Coronary artery (tissue), 2 donors: ENCODE data around the gene SCO1.
"Not testable (repeated sequence)": the region's sequence is repeated elsewhere in the genome, so short reads cannot be mapped to it uniquely, and the experiment has no call there.

Experiments used
- DNase-seq: peaks from one replicate; pipeline ENCODE4 v3.0.0-alpha.2; 2017; ENCODE audit warnings: low spot score
- H3K27ac ChIP-seq, 2 donors: fragments of 200-600 bp; sonication (generic); one replicate each; pipeline ENCODE4 v1.5.1; 2016 to 2019
- H3K4me3 ChIP-seq: fragments of 200-600 bp; sonication (generic); 2 replicates; pipeline ENCODE4 v1.5.1; 2016; ENCODE audit warnings: mild to moderate bottlenecking, moderate library complexity
- CTCF ChIP-seq: fragments of 200-600 bp; sonication (generic); IDR thresholded peaks from one replicate; pipeline ENCODE4 v1.5.1; 2019; ENCODE audit warnings: antibody characterized with exemption

The SCO1 gene

GRCh38 chr17:10739386-10739785, 42.1 kb upstream of the SCO1 start:
- H3K27ac ChIP-seq, result no peak overlapping the region
- TF ChIP-seq CTCF, result no peak

DNA sequence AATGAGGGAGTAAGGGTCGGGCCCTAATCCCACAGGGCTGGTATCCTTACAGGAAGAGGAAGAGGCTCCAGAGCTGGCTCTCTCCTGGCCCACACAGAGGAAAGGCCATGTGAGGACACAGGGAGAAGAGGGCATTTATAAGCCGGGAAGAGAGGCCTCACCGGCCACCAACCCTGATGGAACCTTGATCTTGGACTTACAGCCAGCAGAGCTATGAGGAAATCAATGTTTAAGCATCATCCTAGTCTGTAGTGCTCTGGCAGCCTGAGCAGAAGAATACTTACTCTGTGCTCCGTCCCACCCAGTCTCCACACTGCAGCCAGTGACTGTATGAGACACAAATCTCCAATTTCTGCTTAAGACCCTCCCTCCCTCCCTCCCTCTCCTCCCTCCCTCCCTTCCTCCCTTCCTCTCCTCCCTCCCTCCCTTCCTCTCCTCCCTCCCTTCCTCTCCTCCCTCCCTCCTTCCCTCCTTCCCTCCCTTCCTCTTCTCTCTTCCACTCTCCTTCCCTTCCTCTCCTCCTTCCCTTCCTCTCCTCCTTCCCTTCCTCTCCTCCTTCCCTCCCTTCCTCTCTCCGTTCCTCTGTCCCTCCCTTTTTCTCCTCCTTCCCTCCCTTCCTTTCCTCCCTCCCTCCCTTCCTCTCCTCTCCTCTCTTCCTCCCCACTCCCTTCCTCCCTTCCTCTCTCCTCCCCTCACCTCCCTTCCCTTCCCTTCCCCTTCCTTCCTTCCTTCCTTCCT, 41.4 kb upstream of the SCO1 start:
- H3K4me3 ChIP-seq, result no peak overlapping the region
- DNase-seq, result no peak
- H3K27ac ChIP-seq, result peak overlapping the region in 1 of 2 donors; percentile 24
- no peak for TF ChIP-seq CTCF

More at GRCh38 chr17:10739386-10739785, 42.1 kb upstream of the SCO1 start:
- DNase-seq, result no peak
- H3K4me3 ChIP-seq, result no peak overlapping the region

- DNase-seq, result no peak
- no peak overlapping the region for H3K4me3 ChIP-seq
- peak overlapping the region in 1 of 2 donors; percentile 5 for H3K27ac ChIP-seq
- TF ChIP-seq CTCF, result no peak
Observed at GRCh38 chr17:10737736-10738135, 40.4 kb upstream of the SCO1 start.

DNA sequence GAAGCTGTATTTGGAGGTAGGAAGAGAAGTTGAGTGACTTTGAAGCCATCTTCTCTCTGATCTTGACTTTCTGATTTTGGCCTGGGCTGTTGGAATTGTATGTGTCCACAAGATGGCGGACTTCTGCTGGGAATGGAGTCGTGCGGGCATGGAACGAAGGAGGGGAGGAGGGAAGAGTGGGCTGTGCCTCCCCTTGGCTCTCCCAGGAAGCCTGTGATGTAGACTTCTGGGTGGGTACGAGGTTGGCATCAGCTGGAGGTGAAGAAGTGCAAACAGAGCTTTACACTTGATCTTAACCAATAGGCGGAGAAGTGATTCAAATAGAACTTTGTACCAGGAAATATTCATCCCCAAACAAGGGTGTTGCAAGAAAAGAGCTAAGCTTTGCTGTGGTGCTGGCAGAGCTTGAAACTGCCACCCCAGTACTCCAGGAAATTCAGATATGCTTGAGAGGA, 39.9 kb upstream of the SCO1 start:
- peak overlapping the region in 1 of 2 donors; percentile 5 for H3K27ac ChIP-seq
- no peak overlapping the region for H3K4me3 ChIP-seq
- TF ChIP-seq CTCF, result peak; percentile 78
- no peak for DNase-seq

DNA sequence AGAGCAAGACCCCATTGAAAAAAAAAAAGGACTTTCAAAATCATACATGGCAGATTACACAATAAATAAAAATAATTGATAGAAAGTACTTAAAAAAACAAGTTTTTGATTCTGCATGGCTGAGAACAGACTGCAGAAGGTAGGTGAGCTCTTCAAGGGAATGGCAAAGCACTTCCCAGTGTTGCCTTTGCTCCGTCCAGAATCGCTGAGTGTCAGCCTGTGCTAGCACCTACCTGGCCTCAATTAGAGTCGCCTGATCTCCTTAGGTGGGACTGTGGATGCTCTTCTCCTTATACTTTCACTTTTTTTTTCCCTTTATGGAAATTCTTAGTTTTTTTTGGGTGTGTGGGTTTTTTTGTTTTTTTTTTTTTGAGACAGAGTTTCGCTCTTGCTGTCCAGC, 38.5 kb upstream of the SCO1 start:
- no peak overlapping the region for H3K27ac ChIP-seq
- DNase-seq, result no peak
- no peak for TF ChIP-seq CTCF
- no peak overlapping the region for H3K4me3 ChIP-seq

- TF ChIP-seq CTCF, result no peak
- no peak for DNase-seq
- Histone ChIP-seq H3K4me3 (no peak overlapping the region), H3K27ac (no peak overlapping the region)
Observed at GRCh38 chr17:10735251-10735650, 37.9 kb upstream of the SCO1 start.

- H3K4me3 ChIP-seq, result no peak overlapping the region
- DNase-seq, result peak; percentile 41
- H3K27ac ChIP-seq, result no peak overlapping the region
- TF ChIP-seq CTCF, result no peak
Observed at GRCh38 chr17:10733666-10734065, 36.3 kb upstream of the SCO1 start.

- not testable (repeated sequence) for H3K4me3 ChIP-seq, H3K27ac ChIP-seq
- peak; percentile 73 for DNase-seq
Observed at GRCh38 chr17:10732121-10732520, 34.8 kb upstream of the SCO1 start.
